Measurements from ENCODE around the gene CAPZA2. TPM values are rescaled to one million over a fixed set of nuclear protein-coding genes. Genes with fewer than 3 reads are reported as not detected.

The CAPZA2 gene
- total and polyA plus RNA-seq, 10 of the 15 experiments (the other 5 are each of a cell fraction or from before 2014, with no cell fraction given), result 50.0 to 379 (median 117) TPM

- intact Hi-C loops (cut with micrococcal nuclease; ENCODE audit: unreplicated experiment) (no loop called here), in situ Hi-C loops (cut with MboI) (no loop called here)
- no peaks in the 10 kb centered on the region for H3K27me3 ChIP-seq (replicated peaks in 1 of 2; ENCODE audit: control insufficient read depth in 2 of 2, insufficient read depth in 2 of 2, low read length in 1 of 2)
- WGBS (ENCODE audit: insufficient coverage, insufficient replicate concordance, low lambda C conversion rate, missing lambda C conversion rate), result 0% methylated on average over 1 of the region's 1 CpG
- SMC1A ChIA-PET (ENCODE audit: uncharacterized antibody, unreplicated experiment), result interaction anchor here (0.8 to 5.3 kb wide), 6 partner anchors 10 to 151 kb away, joined by 3 to 64 read pairs (median 4); no protein-coding TSS in a partner anchor
- no peak overlapping the region for H3K27ac ChIP-seq (ENCODE audit: control insufficient read depth, insufficient read depth)
- no peak overlapping the region for H3K4me2 ChIP-seq (ENCODE audit: control insufficient read depth, insufficient read depth)
- H4K20me1 ChIP-seq (ENCODE audit: control insufficient read depth, insufficient read depth), result no peaks in the 10 kb centered on the region
- POLR2A ChIA-PET, result interaction anchor here (0.5 to 6.1 kb wide), 3 partner anchors 9 to 147 kb away, joined by 5 to 49 read pairs (median 31); no protein-coding TSS in a partner anchor
- no peak for DNase-seq (ENCODE audit: low read depth, low spot score)
- H3K4me3 ChIP-seq, result no peak overlapping the region
- H3K36me3 ChIP-seq (ENCODE audit: control insufficient read depth in 2 of 2, insufficient read depth in 2 of 2, low read length in 1 of 2), result peaks cover 0 to 2% of the 10 kb centered on the region in 2 experiments; a peak in 1 of 4 replicates
- ATAC-seq, result no peak
- RAD21 ChIA-PET (ENCODE audit: unreplicated experiment), result interaction anchor here (0.7 to 1.4 kb wide), 4 partner anchors 10 to 143 kb away, joined by 3 to 6 read pairs (median 4); no protein-coding TSS in a partner anchor
- H3K9me3 ChIP-seq (replicated peaks; ENCODE audit: control insufficient read depth, insufficient read depth, low read length), result peaks cover 2% of the 10 kb centered on the region; the same call in 2 of the 3 replicates
- TF ChIP-seq ATF2 (IDR thresholded peaks at IDR 0.05; ENCODE audit: low read length) (no peak), FOS (IDR thresholded peaks at IDR 0.05; ENCODE audit: borderline replicate concordance, extremely low read depth, insufficient read length) (no peak), ELK1 (IDR thresholded peaks at IDR 0.05; ENCODE audit: low read depth, low read length) (no peak), SREBF1 (IDR thresholded peaks at IDR 0.05; ENCODE audit: low read length) (no peak), SIN3A (IDR thresholded peaks at IDR 0.05; ENCODE audit: low read depth, low read length) (no peak), E2F8 (IDR thresholded peaks at IDR 0.05; ENCODE audit: low read depth, partially characterized antibody) (no peak)
- FAIRE-seq, result no peak
- H3K4me1 ChIP-seq (ENCODE audit: control insufficient read depth, insufficient read depth, low read length), result peaks cover 25% of the 10 kb centered on the region
- CTCF ChIA-PET, result interaction anchor here (0.7 to 1.8 kb wide), 3 partner anchors 17 to 158 kb away, joined by 3 to 8 read pairs (median 3); no protein-coding TSS in a partner anchor
- BruUV-seq (replicated peaks), result no TSS peak
- no peak overlapping the region for H3K9ac ChIP-seq (ENCODE audit: control insufficient read depth, insufficient read depth, low read length)
- H2AFZ ChIP-seq (ENCODE audit: control insufficient read depth, low read depth, low read length), result no peak overlapping the region
- peaks cover 71% of the 10 kb centered on the region for H3K79me2 ChIP-seq (ENCODE audit: control insufficient read depth, insufficient read depth, low read length)
Observed at GRCh38 chr7:116967983-116968382, 105.6 kb downstream of the CAPZA2 start.

Data from GM12878 (cell line).